ENCODE measurements around the gene PGAP6. TPM values are rescaled to one million over a fixed set of nuclear protein-coding genes. Genes with fewer than 3 reads are reported as not detected.
A peak's percentile ranks its signal among the peaks of the same experiment; 100 is the strongest.

PGAP6 gene
- total and polyA plus RNA-seq, 2 of the 13 experiments (the other 11 are each of a cell fraction or from before 2014, with no cell fraction given), result 52.7 to 136 TPM

DNA sequence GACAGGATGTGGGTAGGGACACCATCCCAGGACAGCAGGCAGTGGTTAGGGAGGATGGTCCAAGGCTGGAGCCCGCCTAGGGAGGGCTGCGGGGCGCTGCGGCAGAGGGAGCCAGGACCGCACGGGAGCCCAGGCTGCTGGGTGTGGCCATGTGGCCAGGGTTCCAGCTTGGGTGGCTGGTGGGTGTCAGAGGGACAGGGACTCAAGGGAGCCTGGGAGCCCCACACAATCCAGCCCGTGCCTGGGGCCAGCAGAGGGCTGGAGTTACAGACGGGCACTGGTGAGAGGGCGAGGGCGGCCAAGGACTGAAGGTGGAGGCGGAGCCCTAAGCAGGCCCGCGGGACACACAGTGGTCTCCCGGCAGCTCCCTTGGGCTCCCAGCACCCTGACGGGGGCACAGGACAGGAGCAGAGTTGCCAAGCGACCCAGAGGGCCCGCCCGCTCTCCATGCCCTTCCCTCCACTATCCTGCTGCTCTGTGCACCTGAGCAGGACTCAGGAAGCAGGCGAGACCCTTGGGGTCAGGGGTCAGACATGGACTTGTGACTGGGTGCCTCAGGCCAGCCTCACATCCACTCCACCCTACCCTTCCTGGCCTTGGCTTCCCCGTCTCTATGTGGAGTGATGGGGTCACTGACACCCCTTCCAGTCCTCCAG, 18.5 kb downstream of the PGAP6 start (continued):
- TF ChIP-seq U2AF2 (IDR thresholded peaks at IDR 0.05; ENCODE audit: low read depth, low read length), result no peak
- no peak for TF ChIP-seq ZNF274 (CRISPR knock-in tag; IDR thresholded peaks at IDR 0.05)
- TF ChIP-seq, protein P1, sequence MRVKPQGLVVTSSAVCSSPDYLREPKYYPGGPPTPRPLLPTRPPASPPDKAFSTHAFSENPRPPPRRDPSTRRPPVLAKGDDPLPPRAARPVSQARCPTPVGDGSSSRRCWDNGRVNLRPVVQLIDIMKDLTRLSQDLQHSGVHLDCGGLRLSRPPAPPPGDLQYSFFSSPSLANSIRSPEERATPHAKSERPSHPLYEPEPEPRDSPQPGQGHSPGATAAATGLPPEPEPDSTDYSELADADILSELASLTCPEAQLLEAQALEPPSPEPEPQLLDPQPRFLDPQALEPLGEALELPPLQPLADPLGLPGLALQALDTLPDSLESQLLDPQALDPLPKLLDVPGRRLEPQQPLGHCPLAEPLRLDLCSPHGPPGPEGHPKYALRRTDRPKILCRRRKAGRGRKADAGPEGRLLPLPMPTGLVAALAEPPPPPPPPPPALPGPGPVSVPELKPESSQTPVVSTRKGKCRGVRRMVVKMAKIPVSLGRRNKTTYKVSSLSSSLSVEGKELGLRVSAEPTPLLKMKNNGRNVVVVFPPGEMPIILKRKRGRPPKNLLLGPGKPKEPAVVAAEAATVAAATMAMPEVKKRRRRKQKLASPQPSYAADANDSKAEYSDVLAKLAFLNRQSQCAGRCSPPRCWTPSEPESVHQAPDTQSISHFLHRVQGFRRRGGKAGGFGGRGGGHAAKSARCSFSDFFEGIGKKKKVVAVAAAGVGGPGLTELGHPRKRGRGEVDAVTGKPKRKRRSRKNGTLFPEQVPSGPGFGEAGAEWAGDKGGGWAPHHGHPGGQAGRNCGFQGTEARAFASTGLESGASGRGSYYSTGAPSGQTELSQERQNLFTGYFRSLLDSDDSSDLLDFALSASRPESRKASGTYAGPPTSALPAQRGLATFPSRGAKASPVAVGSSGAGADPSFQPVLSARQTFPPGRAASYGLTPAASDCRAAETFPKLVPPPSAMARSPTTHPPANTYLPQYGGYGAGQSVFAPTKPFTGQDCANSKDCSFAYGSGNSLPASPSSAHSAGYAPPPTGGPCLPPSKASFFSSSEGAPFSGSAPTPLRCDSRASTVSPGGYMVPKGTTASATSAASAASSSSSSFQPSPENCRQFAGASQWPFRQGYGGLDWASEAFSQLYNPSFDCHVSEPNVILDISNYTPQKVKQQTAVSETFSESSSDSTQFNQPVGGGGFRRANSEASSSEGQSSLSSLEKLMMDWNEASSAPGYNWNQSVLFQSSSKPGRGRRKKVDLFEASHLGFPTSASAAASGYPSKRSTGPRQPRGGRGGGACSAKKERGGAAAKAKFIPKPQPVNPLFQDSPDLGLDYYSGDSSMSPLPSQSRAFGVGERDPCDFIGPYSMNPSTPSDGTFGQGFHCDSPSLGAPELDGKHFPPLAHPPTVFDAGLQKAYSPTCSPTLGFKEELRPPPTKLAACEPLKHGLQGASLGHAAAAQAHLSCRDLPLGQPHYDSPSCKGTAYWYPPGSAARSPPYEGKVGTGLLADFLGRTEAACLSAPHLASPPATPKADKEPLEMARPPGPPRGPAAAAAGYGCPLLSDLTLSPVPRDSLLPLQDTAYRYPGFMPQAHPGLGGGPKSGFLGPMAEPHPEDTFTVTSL (CRISPR knock-in tag; IDR thresholded peaks at IDR 0.05; ENCODE audit: borderline replicate concordance), result no peak
- no peak for TF ChIP-seq SIN3B (IDR thresholded peaks at IDR 0.05; ENCODE audit: low read length)
- no peak for TF ChIP-seq ZNF75D (CRISPR knock-in tag; IDR thresholded peaks at IDR 0.05; ENCODE audit: borderline replicate concordance)
- no peak for TF ChIP-seq ZEB1 (IDR thresholded peaks at IDR 0.05; ENCODE audit: insufficient replicate concordance, low read depth)
- TF ChIP-seq CENPX (CRISPR knock-in tag; IDR thresholded peaks at IDR 0.05), result no peak
- TF ChIP-seq ZSCAN22 (CRISPR knock-in tag; IDR thresholded peaks at IDR 0.05), result no peak
- no peak for TF ChIP-seq ZBTB7B (CRISPR knock-in tag; IDR thresholded peaks at IDR 0.05)
- TF ChIP-seq, protein P2, sequence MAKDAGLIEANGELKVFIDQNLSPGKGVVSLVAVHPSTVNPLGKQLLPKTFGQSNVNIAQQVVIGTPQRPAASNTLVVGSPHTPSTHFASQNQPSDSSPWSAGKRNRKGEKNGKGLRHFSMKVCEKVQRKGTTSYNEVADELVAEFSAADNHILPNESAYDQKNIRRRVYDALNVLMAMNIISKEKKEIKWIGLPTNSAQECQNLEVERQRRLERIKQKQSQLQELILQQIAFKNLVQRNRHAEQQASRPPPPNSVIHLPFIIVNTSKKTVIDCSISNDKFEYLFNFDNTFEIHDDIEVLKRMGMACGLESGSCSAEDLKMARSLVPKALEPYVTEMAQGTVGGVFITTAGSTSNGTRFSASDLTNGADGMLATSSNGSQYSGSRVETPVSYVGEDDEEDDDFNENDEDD (CRISPR knock-in tag; IDR thresholded peaks at IDR 0.05; ENCODE audit: borderline replicate concordance), result no peak
- TF ChIP-seq, protein P3, sequence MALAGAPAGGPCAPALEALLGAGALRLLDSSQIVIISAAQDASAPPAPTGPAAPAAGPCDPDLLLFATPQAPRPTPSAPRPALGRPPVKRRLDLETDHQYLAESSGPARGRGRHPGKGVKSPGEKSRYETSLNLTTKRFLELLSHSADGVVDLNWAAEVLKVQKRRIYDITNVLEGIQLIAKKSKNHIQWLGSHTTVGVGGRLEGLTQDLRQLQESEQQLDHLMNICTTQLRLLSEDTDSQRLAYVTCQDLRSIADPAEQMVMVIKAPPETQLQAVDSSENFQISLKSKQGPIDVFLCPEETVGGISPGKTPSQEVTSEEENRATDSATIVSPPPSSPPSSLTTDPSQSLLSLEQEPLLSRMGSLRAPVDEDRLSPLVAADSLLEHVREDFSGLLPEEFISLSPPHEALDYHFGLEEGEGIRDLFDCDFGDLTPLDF (CRISPR knock-in tag; IDR thresholded peaks at IDR 0.05), result no peak
- TF ChIP-seq, protein P4, sequence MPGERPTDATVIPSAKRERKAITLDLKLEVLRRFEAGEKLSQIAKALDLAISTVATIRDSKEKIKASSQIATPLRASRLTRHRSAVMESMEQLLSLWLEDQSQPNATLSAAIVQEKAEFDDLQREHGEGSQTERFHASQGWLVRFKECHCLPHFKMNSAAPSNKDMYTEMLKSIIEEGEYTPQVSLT (CRISPR knock-in tag; IDR thresholded peaks at IDR 0.05; ENCODE audit: borderline replicate concordance, low read depth), result no peak
- no peak for TF ChIP-seq ZNF552 (CRISPR knock-in tag; IDR thresholded peaks at IDR 0.05; ENCODE audit: borderline replicate concordance)
- TF ChIP-seq SP4 (CRISPR knock-in tag; IDR thresholded peaks at IDR 0.05), result no peak
- 0 out of 2 replicates have a peak, but pooled peaks have one; percentile 46 for TF ChIP-seq ZNF891 (CRISPR knock-in tag; IDR thresholded peaks at IDR 0.05)
- no peak for TF ChIP-seq KAT8 (CRISPR knock-in tag; IDR thresholded peaks at IDR 0.05)
- TF ChIP-seq MEF2D (CRISPR knock-in tag; IDR thresholded peaks at IDR 0.05), result no peak
- no peak for TF ChIP-seq NFE2 (CRISPR knock-in tag; IDR thresholded peaks at IDR 0.05)
- no peak for TF ChIP-seq SOX5 (CRISPR knock-in tag; IDR thresholded peaks at IDR 0.05; ENCODE audit: borderline replicate concordance)
- TF ChIP-seq ZNF839 (CRISPR knock-in tag; IDR thresholded peaks at IDR 0.05; ENCODE audit: borderline replicate concordance), result no peak
- TF ChIP-seq ZSCAN29 (CRISPR knock-in tag; conservative IDR thresholded peaks at IDR 0.05), result no peak
- TF ChIP-seq ZNF232 (CRISPR knock-in tag; IDR thresholded peaks at IDR 0.05; ENCODE audit: borderline replicate concordance), result no peak; the same call in 1 of the 2 replicates
- no peak for TF ChIP-seq PHF21A (CRISPR knock-in tag; IDR thresholded peaks at IDR 0.05)
- no peak for TF ChIP-seq DNMT3B (CRISPR knock-in tag; conservative IDR thresholded peaks at IDR 0.05)
